GM19372 (cell line): Measurements from ENCODE around the gene RND3.
A peak's percentile ranks its signal among the peaks of the same experiment; 100 is the strongest.

Experiments used
- ATAC-seq: cut with Tn5 transposase; IDR thresholded peaks from one replicate; pipeline ENCODE4 v1.9.1; 2021; ENCODE audit warnings: mild to moderate bottlenecking, low read depth, moderate library complexity; ENCODE audit not compliant: unreplicated experiment

RND3 gene

DNA sequence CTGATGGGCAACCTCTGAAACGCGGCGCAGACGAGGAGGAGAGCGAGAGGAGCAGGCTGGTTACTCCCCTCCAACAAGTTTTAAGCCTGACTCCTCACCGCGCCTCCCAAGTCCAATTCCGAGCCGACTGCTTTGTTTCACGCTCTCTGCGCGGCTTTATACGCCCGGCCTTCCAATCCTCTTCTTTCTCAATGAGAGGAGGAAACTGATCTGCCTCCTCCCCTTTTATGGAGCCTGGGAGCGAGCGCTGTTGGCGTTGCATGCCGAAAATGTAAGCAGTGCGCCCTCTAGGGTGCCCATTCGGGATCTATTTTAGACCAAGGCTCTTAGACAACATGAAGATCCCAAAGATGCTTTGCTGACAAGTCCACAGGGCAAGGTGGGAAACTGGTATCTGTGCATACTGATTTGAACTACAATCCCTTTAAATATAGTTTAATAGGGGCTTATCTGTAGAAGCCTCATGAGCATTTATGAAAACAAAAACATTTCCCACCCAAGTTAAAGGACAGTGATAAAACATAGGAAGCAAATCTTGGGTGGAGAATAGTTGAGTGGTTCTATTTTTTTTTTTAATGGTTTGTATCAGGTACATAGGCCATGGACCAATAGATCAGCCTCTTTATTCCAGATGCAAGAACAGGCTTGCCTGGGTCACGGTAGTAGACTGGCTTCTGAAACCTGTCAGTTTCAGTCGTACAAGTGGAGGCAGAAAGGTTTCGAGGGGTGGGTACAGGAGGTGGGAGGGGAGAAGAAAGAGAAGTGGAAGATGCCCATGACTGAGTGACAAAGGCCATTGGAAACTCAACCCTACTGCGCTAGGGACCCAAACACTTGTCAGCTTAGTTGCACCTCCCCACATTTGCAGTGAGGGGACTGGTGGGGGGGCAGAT, at the start of gene RND3:
TSS of gene RND3 (minus strand) at position 131 of the 893 bp plus-strand sequence. CDS start 250 bp downstream, outside the sequence.
- peak; percentile 61 for ATAC-seq

DNA sequence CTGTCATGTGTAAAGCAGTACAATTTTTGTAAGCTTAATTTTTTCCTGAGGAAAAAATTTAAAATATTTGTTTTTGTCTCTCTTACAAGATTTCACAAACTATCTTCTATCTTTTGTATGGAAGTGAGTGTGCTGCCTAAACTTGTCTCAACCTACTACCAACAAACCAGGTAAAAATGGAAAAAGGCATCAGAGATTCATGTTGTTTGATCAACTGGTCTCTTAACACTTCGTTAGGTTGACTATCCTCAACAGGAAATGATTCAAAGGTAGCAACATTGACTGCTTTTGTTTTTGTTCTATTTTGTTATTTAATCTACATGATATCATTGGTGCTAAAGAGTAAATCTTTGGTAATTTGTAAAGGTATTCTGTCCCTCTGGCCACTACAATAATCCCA, 47.7 kb upstream of the RND3 start:
- no peak for ATAC-seq

DNA sequence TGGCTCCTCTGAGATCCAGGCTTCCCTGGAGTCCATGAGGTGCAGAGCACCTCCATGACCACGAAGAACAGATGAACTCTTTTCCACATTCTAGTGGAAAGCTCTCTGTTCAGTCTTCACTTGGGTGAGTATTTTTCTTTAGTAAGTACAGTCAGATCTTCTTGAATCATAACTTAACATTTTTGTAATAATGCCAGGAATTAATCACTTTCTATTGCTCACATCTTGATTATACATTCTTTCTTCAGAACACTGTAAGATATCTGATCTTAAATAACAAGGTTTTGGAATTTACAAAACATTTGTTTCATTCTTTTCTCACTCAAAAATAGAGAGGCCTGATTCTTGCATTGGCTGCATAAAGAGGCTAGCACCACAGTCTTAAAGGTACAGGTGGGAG, 45.4 kb upstream of the RND3 start:
- ATAC-seq = no peak

- ATAC-seq = no peak
Measured at GRCh38 chr2:150532020-150532419, 44.6 kb upstream of the RND3 start.

- ATAC-seq = no peak
Measured at GRCh38 chr2:150531591-150531990, 44.1 kb upstream of the RND3 start.

- ATAC-seq = no peak
Measured at GRCh38 chr2:150530168-150530567, 42.7 kb upstream of the RND3 start.

- ATAC-seq = no peak
Measured at GRCh38 chr2:150528861-150529801, 41.7 kb upstream of the RND3 start.

DNA sequence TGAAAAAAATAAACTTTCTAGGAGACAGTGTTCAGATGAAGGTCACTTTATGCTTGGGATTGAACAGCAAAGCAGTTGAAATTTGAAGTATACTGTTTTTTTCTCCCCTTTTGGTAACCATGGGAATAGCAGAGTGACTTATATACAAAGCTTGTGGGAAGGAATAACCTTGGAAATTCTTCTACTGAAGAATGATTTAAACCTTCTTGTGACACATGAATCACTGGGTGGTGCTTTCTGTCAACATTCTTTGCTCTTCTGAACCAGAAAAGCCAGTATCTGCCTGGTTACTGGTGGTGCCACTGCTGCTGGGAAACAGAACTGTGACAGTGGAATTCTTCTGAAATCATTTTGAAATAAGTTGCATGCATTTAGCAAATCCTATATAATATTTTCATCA, 39.4 kb upstream of the RND3 start:
- no peak for ATAC-seq

- ATAC-seq = no peak
Measured at GRCh38 chr2:150526006-150526405, 38.5 kb upstream of the RND3 start.

DNA sequence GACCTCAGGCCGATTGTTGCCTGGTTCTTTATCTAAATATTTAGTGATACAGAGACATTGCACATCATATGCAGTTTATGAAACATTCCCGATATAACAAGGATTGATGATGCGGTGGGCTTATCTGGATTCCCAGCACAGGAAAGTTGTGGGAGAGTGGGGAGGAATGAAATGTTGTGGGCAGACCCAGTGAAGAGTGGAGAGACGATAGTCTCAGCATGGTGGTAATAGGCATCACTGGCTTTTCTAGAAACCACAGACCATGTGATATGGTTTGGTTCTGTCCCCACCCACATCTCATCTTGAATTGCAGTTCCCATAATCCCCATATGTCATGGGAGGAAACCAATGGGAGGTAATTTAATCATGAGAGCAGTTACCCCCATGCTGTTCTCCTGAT, 34.8 kb upstream of the RND3 start:
- ATAC-seq = no peak

DNA sequence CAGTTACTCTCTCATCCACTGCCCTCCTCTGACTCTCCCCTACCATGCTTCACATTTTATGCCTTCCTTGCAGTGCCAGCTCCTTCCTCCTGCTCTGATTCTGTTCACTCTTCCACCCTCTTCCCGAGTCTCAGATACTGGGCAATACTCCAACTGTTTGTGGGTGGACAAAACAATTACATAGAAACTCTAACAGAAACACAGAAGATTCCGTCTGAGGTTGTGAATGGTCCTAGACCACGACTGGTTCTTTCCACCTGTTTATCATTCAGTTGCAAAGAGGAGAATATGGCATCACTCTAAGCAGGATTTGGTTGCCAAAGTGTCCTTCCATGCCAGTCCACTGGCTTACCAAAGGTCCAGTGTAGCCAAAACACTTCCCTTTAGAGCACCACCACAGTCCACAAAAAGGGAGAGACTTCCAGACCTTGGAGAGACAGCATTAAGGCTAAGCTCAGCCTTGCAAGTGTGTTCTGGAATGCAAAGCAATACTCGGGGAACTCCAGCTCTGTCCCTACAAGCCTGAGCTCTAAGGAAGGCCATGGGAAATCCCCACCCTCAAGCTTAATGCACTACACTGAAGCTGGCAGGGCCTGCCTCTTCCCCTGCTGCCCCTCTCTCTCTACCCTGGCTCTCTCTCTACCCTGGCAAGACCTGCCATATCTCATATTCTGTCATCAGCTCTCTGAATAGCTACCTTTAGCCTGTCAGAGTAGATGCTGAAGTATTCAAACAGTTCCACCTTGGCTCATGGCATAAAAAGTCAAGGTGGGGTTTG, 33.6 kb upstream of the RND3 start:
- no peak for ATAC-seq

DNA sequence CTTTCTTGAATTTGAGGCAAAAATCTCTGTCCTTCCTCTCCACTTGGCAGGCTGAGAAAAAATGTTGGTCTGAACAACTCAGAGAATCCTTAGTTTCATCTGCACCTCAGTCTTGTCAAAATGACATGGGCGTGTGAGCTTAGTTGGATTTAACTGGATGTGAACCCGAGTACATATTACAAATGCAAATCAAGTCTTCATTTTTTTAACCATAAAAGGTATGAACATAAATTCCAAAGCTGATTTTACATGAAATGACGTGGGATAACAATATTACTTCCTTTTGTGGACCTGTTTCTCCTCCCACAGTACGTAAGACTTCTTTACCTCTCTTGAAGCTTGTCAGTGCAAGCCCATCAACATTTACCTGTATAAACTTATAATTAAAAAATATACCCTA, 32.6 kb upstream of the RND3 start:
- ATAC-seq = no peak

DNA sequence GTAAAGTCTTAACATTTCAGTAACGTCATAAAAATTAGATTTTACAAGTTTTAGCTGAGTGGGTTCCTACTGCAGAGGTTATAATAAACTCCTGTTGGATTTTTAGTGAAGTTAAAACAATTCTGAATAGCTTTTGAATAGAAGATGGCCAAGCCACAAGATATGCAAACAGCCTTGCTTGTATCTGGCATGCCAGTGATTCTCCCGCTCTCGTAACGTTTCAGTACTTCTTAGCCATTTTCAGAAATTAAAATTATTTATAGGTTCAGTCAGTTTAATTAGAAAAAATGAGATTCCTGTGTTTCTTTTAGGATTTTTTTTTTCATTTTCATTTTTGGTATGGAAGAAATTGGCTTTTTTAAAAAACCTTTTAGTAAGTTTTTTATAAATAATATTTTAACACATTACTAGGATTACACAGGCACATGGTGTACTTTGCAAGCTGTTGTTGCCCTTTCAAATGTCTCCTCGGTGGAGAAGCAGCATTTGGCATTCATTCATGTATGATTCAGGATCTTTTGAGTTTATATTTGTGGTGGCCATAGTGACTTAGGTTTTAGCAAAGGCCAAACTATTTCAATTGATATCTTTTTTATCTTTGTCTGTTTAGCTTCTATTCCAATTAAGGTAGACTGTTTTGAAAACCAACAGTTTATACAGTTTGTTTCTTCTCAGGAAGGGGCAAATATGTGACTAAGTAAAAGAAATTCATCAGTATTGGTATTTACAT, 30.6 kb upstream of the RND3 start:
- ATAC-seq = no peak

DNA sequence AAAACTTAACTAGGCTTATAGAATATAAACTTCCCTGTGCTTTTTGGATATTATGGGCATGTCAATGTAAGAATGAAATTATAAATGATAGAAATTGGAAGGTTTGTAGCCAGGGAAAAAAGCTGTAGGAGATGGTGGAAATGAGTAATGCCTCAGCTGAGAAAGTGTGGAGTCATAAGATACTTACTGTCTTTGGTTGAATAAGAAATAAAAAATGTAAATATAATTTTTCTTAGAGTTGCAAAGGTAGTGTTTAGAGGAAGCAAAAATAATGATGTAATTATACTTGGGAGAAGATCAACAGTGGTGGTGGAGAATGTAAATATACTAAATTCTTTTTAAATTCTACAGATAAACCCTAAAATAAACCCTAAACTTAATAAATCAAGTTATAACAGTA, 26.2 kb upstream of the RND3 start:
- no peak for ATAC-seq

DNA sequence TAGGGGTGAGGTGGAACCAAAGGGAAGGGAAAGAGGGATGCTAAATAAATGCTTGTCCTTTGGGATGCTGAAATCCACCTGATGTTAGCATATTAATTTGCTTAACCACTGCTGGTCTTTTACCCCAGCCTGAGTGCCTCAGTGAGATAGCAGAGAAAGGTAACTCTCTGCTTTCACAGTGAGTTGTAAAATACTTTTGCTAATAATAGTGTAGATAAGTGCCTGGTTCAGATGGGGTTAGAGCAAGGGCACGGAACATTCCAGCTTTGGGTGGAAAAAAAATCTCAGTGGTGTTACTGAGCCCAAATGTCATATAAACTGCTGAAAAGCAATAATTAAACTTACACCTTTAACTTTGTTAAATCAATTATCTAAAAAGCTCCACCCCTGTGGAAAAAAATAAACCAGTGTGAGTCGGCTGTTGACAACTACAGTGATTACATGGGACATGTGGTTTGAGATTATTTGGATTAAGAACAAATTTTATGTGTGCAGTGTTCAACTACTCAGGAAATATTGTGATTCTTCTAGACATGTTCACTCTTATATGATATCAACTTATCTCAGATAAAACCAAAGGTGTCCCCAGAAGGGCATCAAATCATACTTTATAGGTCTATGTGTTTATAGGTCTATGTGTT, 21.1 kb upstream of the RND3 start:
- ATAC-seq = no peak

- ATAC-seq = no peak
Measured at GRCh38 chr2:150507071-150507470, 19.6 kb upstream of the RND3 start.

GRCh38 chr2:150505178-150505577, 17.7 kb upstream of the RND3 start:
- no peak for ATAC-seq

GRCh38 chr2:150495993-150496627, 8.6 kb upstream of the RND3 start:
- ATAC-seq = no peak

- no peak for ATAC-seq
Measured at GRCh38 chr2:150495001-150495400, 7.5 kb upstream of the RND3 start.
